Calu3 (cell line): ENCODE results near the gene LRP5. TPM values are rescaled to one million over a fixed set of nuclear protein-coding genes. Genes with fewer than 3 reads are reported as not detected.

Experiments
- Bru-seq: library from RNA; stranded (reverse); fragments of 400-500 nt; gene quantifications from one replicate; lab custom pipeline; 2021; lab: Mats Ljungman, UMichigan
- BruChase-seq, 2 experiments: library from RNA; stranded (reverse); fragments of 400-500 nt; gene quantifications; one replicate each; lab custom pipeline; 2021; lab: Mats Ljungman, UMichigan
- BruUV-seq: library from RNA; stranded (reverse); fragments of 400-500 nt; replicated peaks from 2 replicates; lab custom pipeline; 2021; lab: Mats Ljungman, UMichigan
- CTCF ChIA-PET: fragments of 300-600 bp; sonication (Branson Sonifier 250); formaldehyde crosslinking; loops from one replicate; lab custom pipeline; 2022; ENCODE audit warnings: antibody characterized with exemption; lab: Charles Lee
- DNase-seq: peaks from one replicate; pipeline ENCODE4 v3.0.0; 2022
- H3K27ac Mint-ChIP-seq: one replicate; pipeline ENCODE4 v1.8.0; 2022; ENCODE audit warnings: mixed read lengths; ENCODE audit not compliant: unreplicated experiment
- H3K27me3 Mint-ChIP-seq: one replicate; pipeline ENCODE4 v1.8.0; 2022; ENCODE audit warnings: mixed read lengths; ENCODE audit not compliant: unreplicated experiment
- H3K36me3 Mint-ChIP-seq: one replicate; pipeline ENCODE4 v1.8.0; 2022; ENCODE audit warnings: mild to moderate bottlenecking, moderate library complexity, mixed read lengths; ENCODE audit not compliant: insufficient read depth, unreplicated experiment
- H3K4me1 Mint-ChIP-seq: one replicate; pipeline ENCODE4 v1.8.0; 2022; ENCODE audit warnings: mild to moderate bottlenecking, low read depth, mixed read lengths; ENCODE audit not compliant: unreplicated experiment
- H3K4me3 Mint-ChIP-seq: one replicate; pipeline ENCODE4 v1.8.0; 2022; ENCODE audit warnings: mild to moderate bottlenecking, low read depth, moderate library complexity, mixed read lengths; ENCODE audit not compliant: unreplicated experiment
- H3K9me3 Mint-ChIP-seq: one replicate; pipeline ENCODE4 v1.8.0; 2022; ENCODE audit warnings: low read depth, mixed read lengths; ENCODE audit not compliant: unreplicated experiment
- CTCF ChIP-seq: fragments of 200-600 bp; IDR thresholded peaks from one replicate; pipeline ENCODE4 v1.8.0; 2022; ENCODE audit warnings: antibody characterized with exemption; ENCODE audit not compliant: unreplicated experiment
- intact Hi-C: fragments of 100-400 bp; cut with micrococcal nuclease; formaldehyde crosslinking; loops from one replicate; pipeline ENCODE4 v1.10.0; 2022; ENCODE audit not compliant: unreplicated experiment
- long read RNA-seq: library from polyadenylated mRNA; stranded (forward); transcript quantifications from one replicate; pipeline ENCODE4 v2.0.0, GENCODE V29; 2022
- total RNA-seq: library from RNA; stranded (reverse); gene quantifications from 2 replicates; pipeline ENCODE4 v1.2.3, GENCODE V29; 2022

The LRP5 gene
- 64.8 and 82.0 TPM in 2 replicates for total RNA-seq
- Bru-seq, nascent RNA = percentile 63 among the genes with signal in this experiment
- percentile 71 among the genes with signal in this experiment for BruChase-seq, experiment 1, labeled RNA remaining after a 6-hour chase
- percentile 67 among the genes with signal in this experiment for BruChase-seq, experiment 2, labeled RNA remaining after a 2-hour chase
- long read RNA-seq, full-length matches to known transcripts = 1 of 23 reads
- long read RNA-seq, partial matches to known transcripts = 11 of 23 reads
- long read RNA-seq, other reads (novel, unspliced or antisense) = 11 of 23 reads

GRCh38 chr11:68312117-68312779 lies at the start of gene LRP5:
Gene LRP5, plus strand, starts transcription at chr11:68312591. Its CDS starts 124 bp downstream, at chr11:68312715.
- no peaks in the 10 kb centered on the region for H3K27me3 Mint-ChIP-seq
- DNase-seq = peak; percentile 53
- H3K9me3 Mint-ChIP-seq = no peaks in the 10 kb centered on the region
- H3K36me3 Mint-ChIP-seq = peaks cover 39% of the 10 kb centered on the region
- intact Hi-C loops = loop anchor here (10.0 kb wide), 1 partner anchor 73 kb away; no protein-coding TSS in a partner anchor
- CTCF ChIA-PET = no interaction called here
- peaks cover 51% of the 10 kb centered on the region for H3K4me1 Mint-ChIP-seq
- peak within 1 kb of the TSS; percentile 95 for H3K27ac Mint-ChIP-seq
- no peak for TF ChIP-seq CTCF
- peak within 1 kb of the TSS; percentile 98 for H3K4me3 Mint-ChIP-seq
- BruUV-seq = no TSS peak

- CTCF ChIA-PET = no interaction called here
- no peak for TF ChIP-seq CTCF
- Mint-ChIP-seq H3K36me3 (peaks cover 38% of the 10 kb centered on the region), H3K4me1 (peaks cover 2% of the 10 kb centered on the region), H3K4me3 (no peak overlapping the region), H3K9me3 (no peaks in the 10 kb centered on the region), H3K27me3 (no peaks in the 10 kb centered on the region), H3K27ac (no peak overlapping the region)
- BruUV-seq = no TSS peak
- intact Hi-C loops = no loop called here
- no peak for DNase-seq
These were observed 48.9 kb upstream of the LRP5 start for GRCh38 chr11:68263444-68264035.

- peaks cover 35% of the 10 kb centered on the region for H3K36me3 Mint-ChIP-seq
These were observed 48.1 kb upstream of the LRP5 start for GRCh38 chr11:68264244-68264643.

More at GRCh38 chr11:68264244-68264643, 48.1 kb upstream of the LRP5 start:
- no peak overlapping the region for H3K27ac Mint-ChIP-seq
- H3K27me3 Mint-ChIP-seq = no peaks in the 10 kb centered on the region
- intact Hi-C loops = no loop called here
- BruUV-seq = no TSS peak
- no peak for DNase-seq
- H3K4me3 Mint-ChIP-seq = no peak overlapping the region
- H3K4me1 Mint-ChIP-seq = peaks cover 9% of the 10 kb centered on the region
- CTCF ChIA-PET = interaction anchor here (0.6 kb wide), 1 partner anchor 107 kb away, joined by 4 read pairs; no protein-coding TSS in a partner anchor
- TF ChIP-seq CTCF = no peak
- no peaks in the 10 kb centered on the region for H3K9me3 Mint-ChIP-seq
